GM12891 (cell line): ENCODE results near the gene WDR76.
"Not testable (repeated sequence)": the region's sequence is repeated elsewhere in the genome, so short reads cannot be mapped to it uniquely, and the experiment has no call there.

Source experiments
- DNase-seq: peaks from one replicate; pipeline ENCODE4 v3.0.0; 2011; ENCODE audit warnings: low spot score; ENCODE audit not compliant: insufficient read length
- FAIRE-seq: peaks from 2 replicates; lab custom pipeline; 2011; peaks lifted over from hg19 to GRCh38; lab: Jason Lieb, UNC
- PAX5 ChIP-seq: IDR thresholded peaks from 2 replicates; pipeline ENCODE4 v1.6.1; 2011; ENCODE audit warnings: low read length, moderate library complexity, mild to moderate bottlenecking; ENCODE audit not compliant: insufficient read depth, severe bottlenecking
- POLR2A ChIP-seq: IDR thresholded peaks from 2 replicates; pipeline ENCODE4 v1.6.1; 2011; ENCODE audit warnings: low read depth, low read length, control low read depth
- POLR2AphosphoS5 ChIP-seq: IDR thresholded peaks from 2 replicates; pipeline ENCODE4 v1.6.1; 2011; ENCODE audit warnings: low read depth, low read length, control low read depth
- POU2F2 ChIP-seq: IDR thresholded peaks from 2 replicates; pipeline ENCODE4 v1.6.1; 2011; ENCODE audit warnings: low read depth, mild to moderate bottlenecking, control low read depth, low read length, moderate library complexity
- SPI1 ChIP-seq: IDR thresholded peaks from 2 replicates; pipeline ENCODE4 v1.6.1; 2011; ENCODE audit warnings: low read depth, low read length, control low read depth
- TAF1 ChIP-seq: IDR thresholded peaks from 2 replicates; pipeline ENCODE4 v1.6.1; 2011; ENCODE audit warnings: low read depth, low read length, control low read depth

The WDR76 gene

DNA sequence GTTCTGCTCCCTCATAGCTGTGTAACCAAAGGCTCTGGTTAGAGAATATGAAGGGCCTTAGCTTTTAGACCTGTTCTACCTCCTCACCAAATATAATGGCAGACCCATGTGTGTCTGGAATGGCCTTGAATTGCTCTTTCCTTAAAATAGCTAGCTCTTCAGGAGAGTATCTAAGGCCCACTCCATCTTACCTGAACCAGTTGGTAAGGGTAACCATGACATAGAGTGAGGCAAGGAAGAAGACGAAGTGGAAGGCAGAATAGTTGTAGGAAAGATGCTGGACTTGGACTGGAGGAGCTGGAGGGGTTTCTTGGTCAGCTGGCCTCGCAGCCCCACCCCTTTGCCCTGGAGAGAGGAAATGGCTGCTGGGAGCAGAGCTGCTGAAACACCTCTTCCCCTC, 31.6 kb upstream of the WDR76 start:
- TF ChIP-seq POLR2AphosphoS5 (peak; percentile 53; the same call in 1 of the 2 replicates), POLR2A (no peak)
- FAIRE-seq (no peak), DNase-seq (no peak)

DNA sequence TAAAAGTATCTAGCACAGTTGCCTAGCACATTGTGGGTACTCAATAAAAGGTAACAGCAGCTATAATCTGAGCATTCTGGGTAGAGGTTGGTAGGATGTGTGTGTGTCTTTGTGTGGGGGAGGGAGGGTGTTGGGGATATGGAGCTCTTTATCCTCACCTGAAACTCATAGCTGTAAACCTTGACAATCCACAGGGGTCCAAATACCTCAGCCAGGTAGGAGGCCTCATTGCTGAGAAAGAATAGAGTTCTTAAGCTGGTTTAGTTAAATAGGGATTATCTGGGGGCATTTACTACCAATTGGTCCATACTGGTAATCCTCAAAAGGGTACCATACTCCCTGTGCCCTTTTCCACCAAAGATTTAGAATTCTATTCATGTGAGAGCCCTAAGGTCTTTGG, 30.8 kb upstream of the WDR76 start:
- DNase-seq (no peak), FAIRE-seq (no peak)
- TF ChIP-seq POLR2AphosphoS5, result no peak
- no peak for TF ChIP-seq POLR2A
- TF ChIP-seq POU2F2, result no peak
- no peak for TF ChIP-seq PAX5

GRCh38 chr15:43796566-43796965, 30.2 kb upstream of the WDR76 start:
- no peak for FAIRE-seq
- TF ChIP-seq POLR2AphosphoS5 (0 out of 2 replicates have a peak, but pooled peaks have one; percentile 24), SPI1 (no peak)

GRCh38 chr15:43799209-43799944, 27.4 kb upstream of the WDR76 start:
- TF ChIP-seq PAX5 (peak; percentile 30), TAF1 (no peak)
- FAIRE-seq, result no peak
- no peak for DNase-seq

More at GRCh38 chr15:43796566-43796965, 30.2 kb upstream of the WDR76 start:
- DNase-seq, result no peak

DNA sequence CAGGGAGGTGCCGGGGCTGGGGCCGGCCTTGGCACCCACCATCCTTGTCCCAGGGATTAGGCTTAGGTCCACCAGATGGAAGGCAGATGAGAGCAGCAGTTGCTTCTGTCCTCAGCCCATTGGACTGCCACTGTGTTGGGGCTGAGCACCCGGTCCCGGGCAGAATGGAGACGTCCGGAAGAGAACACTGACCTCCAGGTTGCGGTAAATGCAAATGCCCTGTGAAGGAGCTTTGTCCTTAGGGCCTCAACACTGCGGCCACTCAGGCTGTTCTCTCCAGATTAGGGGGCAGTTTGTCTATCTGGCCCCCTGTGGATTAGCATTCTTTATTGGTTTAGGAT, 26.9 kb upstream of the WDR76 start, which contains the start of gene SERINC4:
SERINC4 (minus strand) TSS at position 276 of the 341 bp plus-strand sequence; CDS start at position 42, 234 bp downstream.
- FAIRE-seq (no peak), DNase-seq (no peak)
- TF ChIP-seq TAF1, result no peak
- no peak for TF ChIP-seq POU2F2
- TF ChIP-seq SPI1, result no peak
- TF ChIP-seq POLR2AphosphoS5, result no peak
- no peak for TF ChIP-seq POLR2A
- TF ChIP-seq PAX5, result no peak

DNA sequence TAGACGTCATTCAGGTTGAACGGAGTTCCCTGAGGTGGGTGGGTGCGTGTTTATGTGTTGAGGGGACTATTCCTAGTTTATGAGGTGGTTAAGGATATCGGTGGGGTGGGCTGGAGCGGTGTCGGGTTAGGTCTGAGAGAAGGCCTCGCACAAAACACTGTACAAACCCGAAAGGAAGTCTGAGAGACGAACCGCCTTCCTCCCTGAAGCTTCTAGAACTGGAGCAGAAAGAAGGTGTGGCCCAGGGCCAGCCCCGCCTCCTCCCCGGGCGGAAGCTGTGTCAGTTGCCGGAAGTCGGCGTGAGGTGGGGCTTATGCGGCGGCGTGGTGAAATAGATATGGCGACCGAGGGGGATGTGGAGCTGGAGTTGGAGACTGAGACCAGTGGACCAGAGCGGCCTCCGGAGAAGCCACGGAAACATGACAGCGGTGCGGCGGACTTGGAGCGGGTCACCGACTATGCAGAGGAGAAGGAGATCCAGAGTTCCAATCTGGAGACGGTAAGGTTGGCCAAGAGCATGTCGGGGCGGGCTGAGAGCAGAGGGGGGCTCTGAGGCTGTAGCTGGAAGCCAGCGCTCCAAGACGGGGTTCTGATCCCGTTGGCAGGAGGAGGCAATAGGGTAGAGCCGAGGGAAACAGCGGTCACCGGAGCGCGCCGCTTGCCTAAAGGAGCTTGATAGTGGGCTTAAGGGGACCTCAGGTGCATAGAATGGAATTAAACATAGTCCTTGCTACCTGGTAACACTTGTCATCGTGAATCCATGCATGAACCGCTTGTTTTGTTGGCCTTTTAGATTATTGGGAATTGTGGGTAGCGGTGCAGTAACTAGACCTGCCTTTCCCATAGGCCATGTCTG, 26.3 kb upstream of the WDR76 start, which contains the start of gene HYPK:
HYPK (plus strand) TSS at position 314 of the 856 bp plus-strand sequence; CDS start at position 338, 24 bp downstream.
- DNase-seq (peak; percentile 70), FAIRE-seq (peak; percentile 94)
- TF ChIP-seq POLR2AphosphoS5, result peak; percentile 97
- TF ChIP-seq SPI1, result peak; percentile 21; the same call in 1 of the 2 replicates
- TF ChIP-seq TAF1, result peak; percentile 87; the same call in 1 of the 2 replicates
- no peak for TF ChIP-seq PAX5
- peak; percentile 90 for TF ChIP-seq POLR2A
- peak; percentile 67 for TF ChIP-seq POU2F2

GRCh38 chr15:43802676-43803075, 24.1 kb upstream of the WDR76 start:
- DNase-seq, FAIRE-seq: not testable (repeated sequence)

- DNase-seq (no peak), FAIRE-seq (no peak)
- TF ChIP-seq SPI1 (no peak), POLR2AphosphoS5 (no peak), TAF1 (no peak), POLR2A (no peak), PAX5 (no peak), POU2F2 (no peak)
These were observed 18.3 kb upstream of the WDR76 start for GRCh38 chr15:43808435-43808950.

DNA sequence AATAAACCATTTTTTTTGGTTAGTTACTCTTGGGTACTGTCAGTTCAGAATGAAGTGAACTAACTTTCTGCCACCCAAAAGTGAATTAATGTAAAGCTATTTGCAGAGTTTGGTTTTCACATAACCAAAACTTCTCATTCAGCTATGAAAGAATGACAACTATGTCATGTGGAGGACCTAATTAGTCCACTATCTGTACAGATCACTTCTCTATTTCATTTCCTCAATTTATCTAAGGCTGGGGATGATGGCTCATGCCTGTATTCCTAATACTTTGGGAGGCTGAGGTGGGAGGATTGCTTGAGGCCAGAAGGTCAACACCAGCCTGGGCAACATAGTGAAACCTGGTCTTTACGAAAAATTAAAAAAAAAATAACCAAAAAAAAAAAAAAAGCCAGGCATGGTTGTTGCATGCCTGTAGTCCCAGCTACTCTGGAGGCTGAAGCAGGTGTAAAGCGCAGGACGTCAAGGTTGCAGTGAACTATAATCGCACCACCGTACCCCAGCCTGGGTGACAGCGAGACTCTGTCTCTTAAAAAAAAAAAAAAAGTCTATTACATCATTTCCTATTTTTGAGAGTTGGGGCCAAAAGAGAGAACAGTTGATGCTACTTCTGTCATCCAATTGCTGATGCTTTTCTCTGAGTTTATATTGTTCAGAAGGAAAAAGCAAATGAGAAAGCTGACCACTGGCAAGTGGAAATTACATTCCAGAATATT, 17.7 kb upstream of the WDR76 start:
- peak; percentile 97 for TF ChIP-seq SPI1
- no peak for TF ChIP-seq TAF1
- TF ChIP-seq POU2F2, result no peak
- FAIRE-seq (peak; percentile 65), DNase-seq (no peak)

DNA sequence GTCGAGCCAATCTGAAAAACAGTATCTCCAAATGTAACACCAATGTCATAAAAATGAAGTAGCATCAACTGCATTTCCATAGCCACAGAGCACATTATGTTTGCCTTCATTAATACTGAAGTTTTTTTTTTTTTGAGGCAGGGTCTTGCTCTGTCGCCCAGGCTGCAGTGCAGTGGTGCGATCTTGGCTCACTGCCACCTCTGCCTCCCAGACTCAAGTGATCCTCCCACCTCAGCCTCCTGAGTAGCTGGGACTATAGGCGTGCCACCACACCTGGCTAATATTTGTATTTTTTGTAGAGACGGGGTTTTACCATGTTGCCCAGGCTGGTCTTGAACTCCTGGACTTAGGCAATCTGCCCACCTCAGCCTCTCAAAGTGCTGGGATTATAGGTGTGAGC, 11.7 kb upstream of the WDR76 start:
- not testable (repeated sequence) for DNase-seq, FAIRE-seq
